SK-MEL-5 (cell line): ENCODE data around the gene DCAF8. TPM values are rescaled to one million over a fixed set of nuclear protein-coding genes. Genes with fewer than 3 reads are reported as not detected.

ENCODE experiments used
- DNase-seq: peaks from one replicate; pipeline ENCODE4 v3.0.0-alpha.2; 2016; ENCODE audit warnings: low read depth, low spot score
- in situ Hi-C: cut with HindIII; loops from 2 replicates; pipeline ENCODE4 v1.10.0; 2016; ENCODE audit warnings: low sequenced_read_pairs, high pct_unique_total_duplicates, low pct_unique_long_range_greater_than_20kb
- total RNA-seq: library from RNA; depleted of rRNA; stranded (reverse); fragments of >200 nt; shearing (Covaris generic); gene quantifications from 2 replicates; pipeline ENCODE4 v1.2.3, GENCODE V29; 2014

Gene DCAF8
- total RNA-seq, 1 experiment from 2014 or later = 61.5 TPM

DNA sequence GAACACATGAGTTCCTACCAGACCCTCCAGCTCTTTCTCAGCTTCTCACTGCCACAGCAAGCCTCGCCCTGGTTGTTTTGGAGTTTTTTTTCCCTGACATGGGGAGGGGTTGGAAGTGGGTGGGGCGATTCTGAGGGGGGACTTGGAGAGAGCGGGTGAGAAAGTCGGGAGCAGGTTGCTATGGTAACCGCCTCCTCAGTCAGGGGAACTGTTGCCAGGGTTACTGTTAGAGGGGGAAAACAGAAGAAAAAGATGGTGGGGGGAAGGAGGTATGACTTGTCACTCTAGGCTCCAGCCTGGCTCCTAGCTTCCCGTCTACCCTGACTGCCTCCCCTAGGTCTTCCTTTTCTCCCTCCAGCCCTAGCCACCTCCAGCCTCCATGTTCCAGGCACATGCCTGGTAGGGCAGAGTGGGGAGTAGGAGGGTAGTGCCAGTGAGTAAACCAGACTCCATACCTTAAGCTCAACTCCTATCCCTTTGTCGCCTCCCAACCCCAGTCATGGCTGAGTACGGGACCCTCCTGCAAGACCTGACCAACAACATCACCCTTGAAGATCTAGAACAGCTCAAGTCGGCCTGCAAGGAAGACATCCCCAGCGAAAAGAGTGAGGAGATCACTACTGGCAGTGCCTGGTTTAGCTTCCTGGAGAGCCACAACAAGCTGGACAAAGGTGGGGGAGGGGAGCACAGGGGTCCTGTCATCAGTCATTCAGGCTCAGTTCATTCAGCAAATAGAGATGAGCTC, 51.1 kb downstream of the DCAF8 start:
- no peak for DNase-seq
- in situ Hi-C loops = no loop called here

DNA sequence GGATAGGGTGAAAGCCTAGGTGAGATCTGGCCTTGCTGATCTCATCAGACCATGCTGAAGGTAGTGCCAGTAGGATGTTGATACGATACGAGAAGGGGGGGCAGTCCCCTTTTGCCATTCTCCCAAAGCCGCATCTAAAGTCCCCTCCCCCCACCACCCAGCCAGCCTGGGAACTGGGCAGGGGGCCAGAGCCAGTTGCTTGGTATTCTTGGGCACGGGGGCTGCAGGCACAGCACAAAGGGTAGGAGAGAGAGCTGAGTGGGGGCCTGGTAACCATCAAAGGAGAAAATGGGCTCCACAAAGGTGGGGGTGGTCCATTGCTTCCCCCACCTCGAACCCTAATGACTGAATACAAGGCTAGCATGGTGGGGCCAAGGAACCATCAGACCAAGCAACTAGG, 51.8 kb downstream of the DCAF8 start:
- in situ Hi-C loops = no loop called here
- DNase-seq = no peak

DNA sequence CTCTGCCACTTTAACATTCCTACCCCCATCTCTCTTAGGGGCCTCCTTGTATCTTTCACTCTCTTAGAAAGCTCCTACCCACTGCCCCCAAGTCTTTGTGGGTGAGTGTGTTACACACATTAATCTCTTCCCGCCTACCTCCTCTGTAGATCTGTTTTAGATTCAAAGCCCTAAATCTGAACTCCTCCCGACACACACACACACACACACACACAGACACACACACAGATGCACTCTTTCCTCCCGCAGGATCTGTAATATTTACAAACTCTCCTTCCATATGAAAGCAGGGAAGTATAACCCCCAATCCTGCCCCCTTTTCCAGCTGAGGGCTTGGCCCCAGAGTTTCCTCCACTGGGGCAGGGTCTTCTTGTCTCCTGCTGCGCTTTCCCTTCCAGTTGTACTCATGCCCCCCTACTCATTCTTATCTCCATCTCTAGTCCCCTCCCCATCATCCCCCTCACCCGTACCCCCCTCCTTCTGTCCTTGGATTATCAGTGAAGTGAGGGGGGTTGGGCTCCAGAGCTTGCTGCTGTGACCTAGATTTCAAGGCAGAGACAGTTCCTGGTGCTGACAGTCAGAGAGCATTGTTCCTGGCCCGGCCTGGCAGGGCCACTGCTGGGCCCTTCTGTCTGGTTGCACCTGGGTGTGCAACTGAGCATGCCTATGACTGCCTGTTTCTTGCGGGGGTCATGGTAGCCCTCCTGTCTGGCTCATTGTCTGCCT, 52.9 kb downstream of the DCAF8 start:
- DNase-seq = no peak
- in situ Hi-C loops = no loop called here

DNA sequence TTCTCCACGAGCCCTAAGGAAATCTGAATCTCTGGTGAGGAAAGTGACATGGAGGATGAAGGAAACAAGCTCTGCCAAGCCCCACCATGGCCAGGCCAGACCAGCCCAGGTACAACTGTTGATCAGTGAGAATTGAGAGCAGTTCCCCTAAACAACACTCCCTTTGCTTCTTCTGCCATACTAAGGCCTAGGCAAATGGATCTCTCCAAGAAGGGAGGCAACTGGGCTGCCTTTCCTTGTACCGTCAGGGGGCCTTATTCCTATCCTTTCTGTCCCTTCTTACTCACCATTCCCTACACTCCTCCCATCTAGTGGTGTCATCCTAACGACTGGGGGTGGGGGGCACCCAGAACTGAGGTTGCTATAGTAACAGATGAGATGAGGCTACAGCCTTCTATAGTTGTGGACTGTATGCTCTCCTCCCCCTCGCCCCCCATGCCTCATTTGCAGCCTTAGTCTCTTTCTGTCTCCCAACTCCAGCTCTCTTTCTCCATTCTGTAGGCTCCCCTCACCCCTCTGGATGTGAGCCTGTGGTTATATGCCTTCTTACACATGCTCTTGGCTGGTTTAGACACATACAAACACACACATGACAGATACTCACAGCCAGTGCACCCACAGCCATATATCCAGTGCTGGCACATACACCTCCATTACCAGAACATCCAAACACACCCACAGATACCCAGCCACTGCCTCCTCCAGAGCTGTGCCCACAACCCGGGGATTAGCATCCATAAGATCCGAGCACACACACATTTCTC, 53.6 kb downstream of the DCAF8 start:
- in situ Hi-C loops = no loop called here
- DNase-seq = no peak

DNA sequence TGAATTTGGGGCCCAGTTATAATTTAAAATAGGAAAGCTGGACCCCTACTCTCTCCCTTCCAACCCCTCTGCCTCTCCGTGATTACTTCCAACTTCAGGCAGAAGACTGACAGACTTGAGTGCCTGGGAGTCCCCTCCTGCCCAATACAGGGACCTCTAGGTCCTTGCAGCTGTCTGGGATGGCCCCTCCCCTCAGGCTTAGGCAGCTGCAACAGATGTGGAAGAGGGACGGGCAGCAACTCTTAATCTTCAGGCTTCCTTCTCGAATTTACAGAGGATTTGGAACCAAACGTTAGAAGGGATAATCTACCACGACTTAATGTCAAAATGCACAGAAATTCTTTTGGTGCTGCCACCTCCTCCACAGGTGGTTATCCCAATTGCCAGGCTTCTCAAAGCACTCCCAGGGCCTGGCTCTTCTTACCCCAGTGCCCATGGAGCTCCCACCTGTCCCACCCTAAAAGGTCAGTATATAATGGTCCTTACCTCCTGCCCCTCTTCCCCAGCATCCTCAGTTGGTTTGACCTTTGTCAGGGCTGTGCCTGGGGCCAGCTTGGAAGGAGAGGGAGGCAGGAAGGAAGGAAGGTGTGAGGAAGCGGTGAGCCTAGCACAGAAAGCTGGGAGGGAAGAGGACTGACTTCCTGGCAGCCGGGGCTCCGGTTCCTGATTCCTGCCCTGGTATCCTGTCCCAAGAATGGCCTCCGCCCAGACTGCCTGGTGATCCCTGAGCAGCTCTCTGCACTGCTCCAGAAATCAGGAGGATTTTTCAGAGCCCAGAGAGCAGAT, 54.4 kb downstream of the DCAF8 start:
- DNase-seq = no peak
- in situ Hi-C loops = no loop called here

DNA sequence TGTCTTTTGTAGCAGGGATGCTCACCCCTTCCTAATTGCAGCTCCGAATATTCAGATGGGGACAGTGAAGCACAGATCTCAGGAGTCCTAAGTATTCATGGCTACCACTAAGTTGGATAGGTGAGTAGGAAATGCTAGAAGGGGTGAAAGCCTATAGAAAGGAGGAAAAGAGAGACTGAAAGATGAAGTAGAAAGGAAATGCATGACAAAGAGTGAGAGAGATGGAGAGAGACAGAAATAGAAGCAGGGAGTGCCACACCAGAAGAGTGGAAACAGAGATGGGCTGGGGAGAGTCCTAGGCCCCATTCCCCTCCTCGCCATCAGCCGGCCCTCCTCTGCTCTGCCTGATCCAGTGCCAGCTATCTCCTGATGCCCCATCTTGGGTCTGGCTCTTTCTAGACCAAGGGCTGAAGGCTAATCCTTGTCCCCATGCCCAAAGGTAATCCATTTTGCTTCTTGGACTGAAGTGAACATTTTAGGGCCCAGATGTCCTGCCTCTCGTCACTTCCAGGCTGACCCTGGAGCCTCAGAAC, 55.2 kb downstream of the DCAF8 start:
- no peak for DNase-seq
- in situ Hi-C loops = no loop called here

DNA sequence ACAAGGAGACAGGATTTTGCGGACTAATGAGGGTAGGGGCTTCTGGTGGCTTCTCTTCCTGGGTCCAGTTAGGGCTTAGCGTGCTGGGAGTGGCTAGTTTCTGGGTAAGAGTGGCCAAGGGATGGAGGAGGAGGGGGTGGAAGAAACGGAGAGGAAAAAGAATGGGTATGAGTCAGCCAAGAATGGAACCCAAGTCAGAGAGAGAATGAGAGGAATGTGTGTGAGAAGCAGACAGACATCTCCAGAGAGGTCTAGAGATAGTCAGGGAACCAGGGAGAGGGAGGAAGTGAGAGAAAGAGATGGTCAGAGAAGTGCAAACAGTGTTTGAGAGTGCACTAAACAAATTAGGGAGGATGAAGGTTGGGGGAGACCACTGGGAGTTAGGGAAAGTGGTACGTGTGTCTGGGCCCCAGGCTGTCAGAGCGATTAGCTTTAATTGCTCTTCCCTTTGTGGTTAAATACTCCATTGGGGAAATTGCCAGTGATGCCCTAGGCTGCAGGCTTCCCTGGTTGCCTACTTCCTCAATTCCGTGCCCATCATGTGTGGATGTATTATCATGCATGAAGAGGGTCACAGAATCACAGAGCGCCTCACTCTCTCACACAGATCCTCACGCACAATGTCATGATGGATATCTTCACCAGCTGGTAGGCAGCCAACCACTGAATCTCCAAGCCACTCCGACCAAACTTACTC, 55.8 kb downstream of the DCAF8 start:
- peak; percentile 9 for DNase-seq
- in situ Hi-C loops = no loop called here

DNA sequence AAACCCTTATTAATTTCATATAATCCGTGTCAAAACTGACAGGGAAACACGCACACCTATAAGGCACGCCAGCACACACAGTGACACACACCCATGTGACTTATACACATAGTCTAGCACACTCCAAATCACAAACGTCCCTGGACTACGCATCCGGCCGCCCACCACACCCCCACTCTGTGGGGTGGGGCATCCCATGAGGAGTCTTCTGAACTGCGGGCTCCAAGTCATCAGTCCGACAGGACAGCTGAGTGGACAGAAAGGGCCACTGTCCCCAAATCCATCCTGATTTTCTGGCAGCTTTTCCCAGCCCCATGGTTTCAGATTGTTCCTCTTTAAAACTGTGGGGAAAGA, 56.3 kb downstream of the DCAF8 start:
- peak; percentile 34 for DNase-seq
- in situ Hi-C loops = no loop called here

DNA sequence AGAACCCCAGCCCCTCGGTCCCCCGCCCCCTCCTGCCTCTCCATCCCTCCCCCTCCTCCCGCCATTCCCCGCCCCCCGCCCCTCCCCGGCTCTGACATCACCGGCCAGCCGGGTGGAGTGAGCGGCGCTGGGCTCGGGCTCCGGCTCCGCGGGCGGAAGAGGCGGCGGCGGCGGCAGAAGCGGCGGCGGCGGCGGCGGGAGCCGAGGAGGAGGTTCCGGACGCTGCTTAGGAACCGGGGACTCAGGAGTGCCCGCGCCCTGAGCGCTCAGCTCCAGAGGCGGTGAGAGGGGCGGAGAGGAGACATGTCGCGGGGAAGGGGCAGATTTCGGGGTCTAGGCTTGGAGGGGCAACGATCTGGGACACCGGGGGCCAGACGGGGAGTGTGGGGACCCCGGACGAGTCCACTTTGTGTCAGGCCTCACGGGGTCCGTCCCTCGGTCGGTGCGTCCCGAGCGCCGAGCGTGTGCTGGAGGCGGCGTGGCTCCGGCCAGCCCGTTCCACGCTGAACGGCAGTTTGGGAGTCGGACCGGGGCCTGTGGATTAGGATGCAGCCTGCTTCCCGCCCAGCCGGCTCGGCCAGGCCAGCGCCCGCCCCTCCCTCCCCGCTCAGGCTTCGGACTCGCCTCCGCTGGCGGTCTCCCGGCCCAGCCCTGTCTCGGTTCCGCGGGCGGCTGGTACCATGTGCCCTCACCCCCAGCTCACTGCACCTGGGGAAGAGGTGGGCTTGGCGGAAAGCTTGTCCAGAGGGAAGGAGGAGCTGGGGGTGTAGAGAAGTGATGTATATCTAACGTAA, 56.9 kb downstream of the DCAF8 start, which contains the start of gene PEA15:
TSS of gene PEA15 (plus strand) at position 143 of the 794 bp plus-strand sequence. CDS start 6,161 bp downstream, outside the sequence.
- in situ Hi-C loops = no loop called here
- DNase-seq = peak; percentile 69

DNA sequence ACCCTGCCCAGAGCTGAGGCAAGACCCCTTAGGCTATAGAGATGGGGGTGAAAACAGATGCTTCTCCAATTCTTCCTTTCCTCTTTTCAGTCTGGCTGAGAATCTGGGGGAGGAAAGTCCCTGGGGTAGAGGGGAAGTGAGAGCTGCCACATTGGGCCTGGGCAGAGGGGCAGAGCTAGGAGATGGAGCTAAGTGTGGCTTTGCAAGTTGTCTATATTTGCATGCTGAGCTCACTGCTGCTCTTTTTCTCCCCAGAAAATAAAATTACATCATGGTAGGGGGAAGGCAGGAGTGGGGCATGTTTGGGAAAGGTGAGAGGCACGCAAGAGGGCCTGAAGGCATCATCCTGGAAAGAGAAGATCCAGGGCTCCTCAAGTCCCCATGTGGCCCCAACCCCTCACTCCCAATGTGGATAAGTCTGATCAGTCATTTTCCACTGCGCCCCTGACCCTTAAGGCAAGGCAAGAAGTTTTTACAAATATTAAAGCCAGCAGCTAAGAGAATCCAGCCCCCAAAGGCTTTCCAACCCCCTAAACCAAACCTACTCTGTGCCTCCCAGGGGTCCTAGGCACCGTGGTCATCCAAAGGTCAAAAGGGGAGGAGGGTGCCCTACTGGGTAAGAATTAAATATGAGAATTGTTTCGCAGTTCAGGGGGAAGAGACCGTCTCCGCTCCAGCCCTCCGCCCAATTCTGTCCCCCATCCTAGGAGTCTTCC, 57.7 kb downstream of the DCAF8 start:
- no peak for DNase-seq
- in situ Hi-C loops = no loop called here

DNA sequence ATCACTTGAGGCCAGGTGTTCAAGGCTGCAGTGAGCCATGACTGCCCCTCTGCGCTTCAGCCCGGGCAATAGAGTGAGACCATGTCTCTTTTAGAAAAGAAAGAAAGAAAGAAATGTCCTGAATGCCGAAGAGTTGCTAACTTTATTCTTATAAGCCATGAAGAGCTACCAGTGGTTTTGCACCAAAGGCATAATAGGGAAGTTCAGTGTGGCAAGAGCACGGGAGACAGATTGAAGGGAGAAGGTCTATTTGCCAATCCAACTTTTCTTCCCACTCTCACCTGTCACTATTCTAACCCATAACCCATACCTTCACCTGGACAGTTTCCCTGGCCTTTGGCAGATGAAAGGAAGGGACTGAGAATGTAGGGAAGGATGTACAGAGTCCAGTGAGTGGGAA, 61.6 kb downstream of the DCAF8 start:
- DNase-seq = no peak
- in situ Hi-C loops = no loop called here

DNA sequence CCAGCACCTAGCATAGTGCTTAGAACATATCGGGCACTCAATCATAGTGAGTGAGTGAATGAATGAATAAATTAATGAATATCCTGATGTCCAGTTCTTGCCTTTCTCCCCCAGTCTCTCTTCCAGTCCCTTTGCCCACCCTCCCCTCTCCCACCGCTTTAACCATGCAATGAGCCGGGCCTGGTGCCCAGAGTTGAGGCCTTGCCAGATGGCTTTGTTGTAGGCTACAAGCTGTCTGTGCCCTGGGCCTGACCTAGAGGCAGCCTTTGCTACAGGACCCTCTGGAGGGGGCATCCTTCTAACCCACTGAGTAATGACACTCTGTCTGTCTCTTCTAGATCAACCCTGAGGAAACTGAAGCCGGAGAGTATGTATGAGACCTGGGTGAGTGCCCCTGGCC, 65.1 kb downstream of the DCAF8 start:
- in situ Hi-C loops = no loop called here
- no peak for DNase-seq

DNA sequence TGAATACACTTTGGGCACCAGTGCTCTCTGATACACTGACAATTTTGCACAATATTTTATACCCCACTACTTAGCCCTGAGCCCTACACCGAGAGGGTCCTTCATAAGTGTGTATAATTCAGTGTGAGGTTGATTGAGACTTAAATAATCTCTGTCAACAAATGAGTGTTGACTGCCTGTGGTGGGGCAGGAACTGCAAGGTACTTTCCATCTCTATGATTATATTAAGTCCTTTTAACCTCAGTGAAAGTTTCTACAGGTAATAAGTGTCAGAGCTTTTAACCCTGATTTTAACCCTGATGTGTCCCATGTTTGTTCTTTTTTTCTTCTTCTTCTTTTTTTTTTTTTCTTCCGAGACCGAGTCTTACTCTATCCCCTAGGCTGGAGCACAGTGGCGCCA, 66.2 kb downstream of the DCAF8 start:
- DNase-seq = no peak
- in situ Hi-C loops = no loop called here

DNA sequence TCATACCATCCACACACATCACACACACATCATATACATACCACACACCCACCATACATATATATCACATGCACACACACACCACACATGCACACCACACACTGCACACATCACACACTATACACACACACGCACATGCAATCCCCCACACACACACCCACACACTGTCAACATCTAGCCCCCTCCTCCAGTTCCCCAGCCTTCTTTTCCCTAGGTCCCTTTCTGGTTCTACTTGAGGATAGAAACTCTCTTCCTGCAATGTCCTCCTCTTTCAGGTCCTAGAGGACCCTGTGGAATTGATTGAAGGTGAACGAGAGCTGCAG, 67.7 kb downstream of the DCAF8 start:
- in situ Hi-C loops = no loop called here
- no peak for DNase-seq

DNA sequence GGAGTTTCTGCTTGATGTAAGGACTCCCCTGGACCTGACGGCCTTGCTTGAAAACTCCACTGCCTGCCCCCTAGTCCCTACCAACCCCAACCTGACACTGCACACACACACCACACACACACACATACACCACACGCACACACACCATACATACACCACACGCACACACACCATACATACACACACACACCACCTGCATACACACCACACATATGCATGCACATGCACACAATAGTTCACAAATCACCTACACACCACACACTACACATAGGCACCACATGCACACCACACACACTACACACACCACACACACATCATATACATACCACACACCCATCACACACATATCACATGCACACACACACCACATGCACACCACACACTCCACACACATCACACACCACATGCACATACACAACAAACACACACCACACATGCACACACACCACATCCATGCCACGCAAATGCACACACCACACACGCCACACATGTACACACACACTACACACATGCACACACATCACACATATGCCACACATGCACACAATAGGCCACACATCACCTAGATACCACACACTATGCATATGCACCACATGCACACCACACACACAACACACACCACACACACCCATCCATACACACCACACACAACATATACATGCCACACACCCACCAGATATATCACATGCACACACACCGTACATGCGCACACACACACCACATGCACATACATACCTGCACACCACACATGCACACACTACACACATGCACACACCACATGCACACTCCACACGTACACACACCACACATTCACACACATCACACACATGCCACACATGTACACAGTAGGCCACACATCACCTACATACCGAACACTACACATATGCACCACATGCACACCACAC, 68.3 kb downstream of the DCAF8 start:
- DNase-seq = no peak
- in situ Hi-C loops = no loop called here
